Measurements from ENCODE around the gene KYNU. TPM values are rescaled to one million over a fixed set of nuclear protein-coding genes. Genes with fewer than 3 reads are reported as not detected.
"Not testable (repeated sequence)": the region's sequence is repeated elsewhere in the genome, so short reads cannot be mapped to it uniquely, and the experiment has no call there.

The KYNU gene
- total RNA-seq, 6 experiments from 2014 or later, result 37.0 to 47.5 (median 40.7) TPM

- no peak overlapping the region for H3K4me3 ChIP-seq
- H3K27ac ChIP-seq, result peak overlapping the region in 1 of 3 donors; percentile 30
- no peaks in the 10 kb centered on the region for H3K36me3 ChIP-seq
- peaks cover 0 to 18% (median 8%) of the 10 kb centered on the region in 4 donors for H3K4me1 ChIP-seq
- ATAC-seq (peak; percentile 86 to 93 (median 88)), DNase-seq (peak; percentile 83 to 89 (median 89))
- no peaks in the 10 kb centered on the region for H3K27me3 ChIP-seq
- WGBS (ENCODE audit: insufficient coverage, low coverage, low lambda C conversion rate, missing lambda C conversion rate), result 9% methylated on average over 4 of the region's 12 CpGs
- intact Hi-C loops (cut with DNase I), result no loop called here
- no peaks in the 10 kb centered on the region for H3K9me3 ChIP-seq
- TF ChIP-seq CTCF (IDR thresholded peaks at IDR 0.05) (no peak), POLR2A (IDR thresholded peaks at IDR 0.05) (peak; percentile 32)
These were observed 9.2 kb upstream of the KYNU start for GRCh38 chr2:142868229-142868762.

DNA sequence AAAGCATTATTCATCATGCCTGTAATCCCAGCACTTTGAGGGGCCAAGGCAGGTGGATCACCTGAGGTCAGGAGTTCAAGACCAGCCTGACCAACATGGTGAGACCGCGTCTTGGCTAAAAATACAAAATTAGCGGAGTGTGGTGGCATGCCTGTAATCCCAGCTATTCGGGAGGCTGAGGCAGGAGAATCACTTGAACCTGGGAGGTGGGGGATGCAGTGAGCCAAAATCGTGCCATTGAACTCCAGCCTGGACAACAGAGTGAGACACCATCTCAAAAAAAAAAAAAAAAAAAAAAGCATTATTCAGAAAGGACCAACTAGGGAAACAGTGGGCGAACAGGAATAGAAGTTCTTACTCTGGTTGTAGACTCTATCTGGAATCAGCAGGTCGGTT, 8.4 kb upstream of the KYNU start:
- 83% methylated on average over 7 of the region's 7 CpGs for WGBS (ENCODE audit: insufficient coverage, low coverage, low lambda C conversion rate, missing lambda C conversion rate)
- DNase-seq; ATAC-seq; H3K27ac ChIP-seq; H3K36me3 ChIP-seq; H3K4me3 ChIP-seq; intact Hi-C loops (cut with DNase I); H3K27me3 ChIP-seq; H3K9me3 ChIP-seq: not testable (repeated sequence)
- peaks cover 0 to 23% (median 8%) of the 10 kb centered on the region in 4 donors for H3K4me1 ChIP-seq

DNA sequence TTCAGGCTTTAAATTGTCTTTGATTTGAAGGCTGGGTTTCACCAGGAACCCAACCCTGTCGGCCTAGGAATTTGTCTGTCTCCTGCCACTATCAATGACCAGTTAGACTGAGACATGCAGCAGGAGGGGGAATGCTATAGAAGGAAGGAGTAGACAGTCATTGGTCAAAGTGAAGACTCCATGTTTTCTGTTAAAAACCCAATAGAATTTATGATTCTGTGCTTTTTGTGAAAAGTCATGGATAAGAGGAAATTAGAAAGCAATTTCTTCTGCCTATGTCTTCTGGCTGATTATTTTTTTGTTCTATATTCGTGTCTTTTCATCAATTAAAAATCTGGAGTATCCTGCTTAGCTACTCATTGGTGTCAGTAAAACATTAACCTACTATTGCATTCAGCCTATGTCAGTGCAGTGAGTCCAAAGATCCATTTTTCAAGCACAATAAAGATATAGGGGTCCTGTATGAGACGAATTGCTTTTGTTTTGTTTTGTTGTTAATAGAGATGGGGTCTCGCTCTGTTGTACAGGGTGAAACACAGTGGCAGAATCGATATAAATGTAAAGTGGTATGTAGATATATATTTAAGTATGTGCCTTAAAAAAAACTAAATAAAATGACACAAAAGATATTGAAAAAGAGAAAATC, 7.9 kb upstream of the KYNU start:
- Histone ChIP-seq H3K27me3 (no peaks in the 10 kb centered on the region), H3K36me3 (no peaks in the 10 kb centered on the region), H3K27ac (no peak overlapping the region), H3K9me3 (no peaks in the 10 kb centered on the region), H3K4me3 (no peak overlapping the region), H3K4me1 (peaks cover 0 to 26% (median 10%) of the 10 kb centered on the region in 4 donors)
- DNase-seq (no peak), ATAC-seq (peak in 1 of 4 donors; percentile 30)
- 56% methylated on average over 5 of the region's 5 CpGs for WGBS (ENCODE audit: insufficient coverage, low coverage, low lambda C conversion rate, missing lambda C conversion rate)
- TF ChIP-seq POLR2A (IDR thresholded peaks at IDR 0.05) (no peak), CTCF (IDR thresholded peaks at IDR 0.05) (no peak)
- intact Hi-C loops (cut with DNase I), result no loop called here

DNA sequence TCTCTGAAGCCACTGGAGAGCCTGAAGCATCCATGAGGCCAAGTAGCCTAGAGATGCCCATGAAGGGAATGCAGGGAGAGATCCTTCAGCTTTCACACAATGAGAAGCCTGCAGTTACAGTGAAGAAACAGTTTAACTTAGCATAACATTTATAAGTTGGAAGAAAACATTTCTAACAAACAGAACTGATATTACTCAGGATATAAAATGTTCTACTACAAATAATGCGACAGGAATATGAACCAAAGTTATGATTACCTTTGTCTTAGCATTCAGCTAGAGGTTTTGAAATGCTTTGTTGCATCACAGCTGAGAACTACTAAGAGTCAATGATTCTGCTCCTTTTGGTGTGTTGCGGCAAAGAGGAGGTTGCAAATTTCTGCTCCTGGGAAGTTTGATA, 6.9 kb upstream of the KYNU start:
- DNase-seq, result no peak
- Histone ChIP-seq H3K36me3 (no peaks in the 10 kb centered on the region), H3K4me1 (peaks cover 0 to 26% (median 14%) of the 10 kb centered on the region in 4 donors), H3K4me3 (no peak overlapping the region), H3K27ac (no peak overlapping the region), H3K9me3 (no peaks in the 10 kb centered on the region), H3K27me3 (no peaks in the 10 kb centered on the region)
- WGBS (ENCODE audit: insufficient coverage, low coverage, low lambda C conversion rate, missing lambda C conversion rate), result 77% methylated on average over 2 of the region's 2 CpGs
- no peak for ATAC-seq
- intact Hi-C loops (cut with DNase I), result no loop called here
- TF ChIP-seq CTCF (IDR thresholded peaks at IDR 0.05), result no peak
- no peak for TF ChIP-seq POLR2A (IDR thresholded peaks at IDR 0.05)

- Histone ChIP-seq H3K4me1 (peaks cover 0 to 35% (median 13%) of the 10 kb centered on the region in 4 donors), H3K27ac (no peak overlapping the region), H3K36me3 (no peaks in the 10 kb centered on the region), H3K27me3 (no peaks in the 10 kb centered on the region), H3K4me3 (no peak overlapping the region), H3K9me3 (no peaks in the 10 kb centered on the region)
- 97% methylated on average over 3 of the region's 6 CpGs for WGBS (ENCODE audit: insufficient coverage, low coverage, low lambda C conversion rate, missing lambda C conversion rate)
- no peak for TF ChIP-seq CTCF (IDR thresholded peaks at IDR 0.05)
- no peak for TF ChIP-seq POLR2A (IDR thresholded peaks at IDR 0.05)
- ATAC-seq (no peak), DNase-seq (no peak)
- intact Hi-C loops (cut with DNase I), result no loop called here
These were observed 6.1 kb upstream of the KYNU start for GRCh38 chr2:142871396-142871795.
